Fibroblast of mammary gland (primary cell): ENCODE data around the gene PDCD4.
A peak's percentile ranks its signal among the peaks of the same experiment; 100 is the strongest.

Source experiments
- DNase-seq: peaks from one replicate; pipeline ENCODE4 v3.0.0-alpha.2; 2010; ENCODE audit warnings: low read depth
- H3K4me3 ChIP-seq: 2 replicates; pipeline ENCODE4 v1.5.1; 2011; ENCODE audit warnings: low read depth, mild to moderate bottlenecking, low read length, moderate library complexity; ENCODE audit not compliant: control insufficient read depth
- TF ChIP-seq, protein P1 (sequence below): conservative IDR thresholded peaks from 2 replicates; pipeline ENCODE4 v1.5.1; 2011; ENCODE audit warnings: low read depth, low read length, inconsistent platforms; ENCODE audit not compliant: control insufficient read depth, insufficient read depth

PDCD4 gene

DNA sequence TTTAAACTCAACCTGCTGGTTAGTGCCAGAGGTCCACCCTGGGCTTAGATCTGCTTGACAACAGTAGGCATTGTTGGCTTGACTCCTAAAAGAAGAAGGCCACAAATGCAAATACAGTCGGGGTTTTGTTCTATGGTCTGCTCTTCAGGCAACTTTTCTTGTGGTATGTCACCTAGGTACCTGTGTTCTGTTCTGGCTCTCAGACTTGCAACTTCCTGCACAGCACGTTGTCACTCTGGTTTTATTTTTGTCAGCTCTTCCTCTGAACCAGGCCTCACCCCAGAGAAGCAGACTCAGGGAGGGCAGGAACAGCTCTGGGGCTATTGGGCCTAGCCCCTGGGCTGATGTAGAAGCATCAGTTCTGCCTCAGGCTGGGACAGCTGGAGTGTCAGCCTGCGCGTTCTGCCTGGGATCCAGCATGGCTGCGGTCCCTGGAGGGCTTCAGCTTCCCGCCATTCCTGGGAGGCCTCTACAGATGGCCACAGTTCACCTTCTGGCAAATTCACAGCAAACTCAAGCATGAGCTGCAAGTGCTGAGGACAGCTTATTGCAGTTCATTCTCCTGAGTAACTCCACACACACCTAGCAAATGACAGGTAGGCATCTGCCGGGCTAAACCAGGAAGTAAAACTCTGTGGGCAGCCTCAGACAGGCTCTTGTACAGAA lies 11.0 kb upstream of the PDCD4 start:
- H3K4me3 ChIP-seq = no peak overlapping the region
- TF ChIP-seq, protein P1, sequence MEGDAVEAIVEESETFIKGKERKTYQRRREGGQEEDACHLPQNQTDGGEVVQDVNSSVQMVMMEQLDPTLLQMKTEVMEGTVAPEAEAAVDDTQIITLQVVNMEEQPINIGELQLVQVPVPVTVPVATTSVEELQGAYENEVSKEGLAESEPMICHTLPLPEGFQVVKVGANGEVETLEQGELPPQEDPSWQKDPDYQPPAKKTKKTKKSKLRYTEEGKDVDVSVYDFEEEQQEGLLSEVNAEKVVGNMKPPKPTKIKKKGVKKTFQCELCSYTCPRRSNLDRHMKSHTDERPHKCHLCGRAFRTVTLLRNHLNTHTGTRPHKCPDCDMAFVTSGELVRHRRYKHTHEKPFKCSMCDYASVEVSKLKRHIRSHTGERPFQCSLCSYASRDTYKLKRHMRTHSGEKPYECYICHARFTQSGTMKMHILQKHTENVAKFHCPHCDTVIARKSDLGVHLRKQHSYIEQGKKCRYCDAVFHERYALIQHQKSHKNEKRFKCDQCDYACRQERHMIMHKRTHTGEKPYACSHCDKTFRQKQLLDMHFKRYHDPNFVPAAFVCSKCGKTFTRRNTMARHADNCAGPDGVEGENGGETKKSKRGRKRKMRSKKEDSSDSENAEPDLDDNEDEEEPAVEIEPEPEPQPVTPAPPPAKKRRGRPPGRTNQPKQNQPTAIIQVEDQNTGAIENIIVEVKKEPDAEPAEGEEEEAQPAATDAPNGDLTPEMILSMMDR = no peak
- DNase-seq = no peak

DNA sequence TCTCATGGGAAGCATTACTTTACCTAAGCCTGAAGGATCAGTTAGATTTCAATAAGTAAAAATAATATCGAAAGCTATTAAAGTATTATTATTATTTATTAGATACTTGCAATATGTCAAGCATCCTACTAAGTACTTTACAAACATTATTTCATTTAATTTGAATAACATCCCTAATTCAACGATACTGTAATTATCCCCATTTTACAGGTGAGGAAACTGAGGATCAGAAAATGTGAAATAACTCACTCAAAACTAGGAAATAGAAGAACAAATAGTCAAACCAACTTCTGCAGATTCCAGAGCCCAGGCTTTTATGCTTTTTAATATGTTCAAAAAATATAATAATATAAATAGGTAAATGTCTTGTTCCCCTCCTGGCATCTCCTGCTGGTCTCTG lies 10.3 kb upstream of the PDCD4 start:
- no peak overlapping the region for H3K4me3 ChIP-seq
- TF ChIP-seq, protein P1 = no peak
- DNase-seq = no peak

DNA sequence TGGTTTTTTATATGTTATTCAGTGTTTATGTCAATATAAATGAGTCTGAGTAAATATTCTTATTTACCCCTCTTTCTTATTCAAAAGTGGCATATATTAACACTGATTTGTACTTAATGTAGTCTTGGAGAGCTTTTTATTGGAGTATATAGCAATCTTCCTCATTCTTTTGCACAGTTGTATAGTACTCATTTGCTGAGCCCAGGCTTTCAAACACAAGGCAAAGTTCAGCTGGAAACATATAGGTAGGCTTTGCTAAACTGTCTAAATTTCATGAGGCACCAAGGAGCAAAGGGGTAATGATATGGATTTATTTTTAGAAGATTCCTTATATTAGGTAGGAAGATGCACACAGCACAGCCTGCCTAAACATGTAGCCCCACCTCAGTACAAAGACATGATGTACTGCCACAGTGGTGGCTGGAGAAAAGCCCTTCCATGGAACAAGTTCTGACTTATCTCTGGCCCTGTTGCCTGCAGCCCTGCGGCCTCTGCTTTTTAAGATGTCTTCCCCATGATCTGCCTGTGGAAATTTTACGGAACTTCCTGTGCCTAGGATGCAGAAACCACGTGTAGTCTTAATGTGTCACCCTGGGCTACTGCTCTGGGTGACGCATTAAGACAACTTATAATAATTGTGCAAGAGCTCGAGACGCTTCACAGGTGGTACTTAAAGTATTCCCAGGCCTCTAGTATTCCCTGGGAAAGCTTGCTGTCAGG lies 9.6 kb upstream of the PDCD4 start:
- peak; percentile 45 for DNase-seq
- no peak overlapping the region for H3K4me3 ChIP-seq
- TF ChIP-seq, protein P1 = no peak

DNA sequence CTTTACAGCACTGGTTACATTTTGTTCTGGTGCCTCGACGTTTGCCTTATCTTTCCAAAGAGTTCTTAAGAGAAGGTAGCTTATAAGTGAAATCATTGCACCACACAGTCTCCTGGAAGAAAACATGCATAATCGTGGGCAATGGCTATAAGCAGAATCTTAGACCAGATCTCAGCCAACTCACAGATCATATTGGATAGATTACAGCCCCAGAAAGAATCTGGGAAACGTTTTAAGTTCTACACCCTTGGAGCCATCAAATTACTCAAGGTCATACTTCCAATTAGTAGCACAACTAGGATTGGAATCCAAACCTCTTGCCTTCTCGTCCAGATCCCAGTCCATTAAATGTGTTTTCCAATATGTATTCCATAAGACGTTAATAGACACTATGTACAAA lies 8.8 kb upstream of the PDCD4 start:
- no peak for DNase-seq
- TF ChIP-seq, protein P1 = no peak
- H3K4me3 ChIP-seq = no peak overlapping the region

DNA sequence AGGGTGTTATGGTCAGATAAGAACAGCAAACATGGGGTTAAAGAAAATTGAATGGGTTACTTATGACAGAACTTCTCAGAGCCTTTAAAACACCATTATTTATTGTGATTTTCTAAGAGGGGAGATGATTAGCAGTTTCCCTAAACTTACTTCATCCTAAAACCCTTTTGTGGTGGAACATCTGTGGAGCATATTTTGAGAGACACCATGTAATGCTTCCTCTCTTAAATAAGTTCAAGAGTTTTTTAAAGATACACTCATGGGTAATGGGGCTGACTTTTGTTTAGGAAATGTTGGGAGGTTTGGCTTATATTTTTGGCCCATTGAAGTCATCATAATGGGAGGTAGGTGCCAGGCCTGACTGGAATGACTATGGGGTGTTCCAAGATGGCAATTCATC lies 8.4 kb upstream of the PDCD4 start:
- peak; percentile 48 for DNase-seq
- H3K4me3 ChIP-seq = no peak overlapping the region
- TF ChIP-seq, protein P1 = no peak

DNA sequence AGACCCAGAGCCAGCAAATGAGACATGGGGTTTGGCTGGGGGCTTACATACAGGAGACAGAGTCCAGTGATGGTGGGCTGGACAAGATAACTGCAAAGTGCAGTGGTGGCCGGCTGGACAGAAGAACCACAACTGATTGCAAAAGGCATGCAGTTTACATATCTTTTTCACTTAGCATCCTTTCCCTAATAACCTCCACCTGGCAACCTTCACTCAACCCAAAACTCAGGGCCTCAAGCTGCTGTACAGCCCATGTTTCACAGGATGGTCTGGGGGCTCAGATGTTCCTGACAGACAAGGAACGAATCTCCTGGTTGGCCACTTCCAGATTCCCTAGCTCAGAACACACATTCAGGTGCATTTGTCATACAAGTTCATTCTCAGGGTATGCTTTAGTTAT lies 7.8 kb upstream of the PDCD4 start:
- no peak overlapping the region for H3K4me3 ChIP-seq
- TF ChIP-seq, protein P1 = no peak
- no peak for DNase-seq
